Natural killer cell (primary cell): ENCODE results near the gene PPP5C. TPM values are rescaled to one million over a fixed set of nuclear protein-coding genes. Genes with fewer than 3 reads are reported as not detected.

ENCODE experiments used
- ATAC-seq, 3 donors: fragments of 150-1000 bp in 2 of 3; fragments of 200-7000 bp in 1 of 3; cut with Tn5 transposase; 1 replicate in 1 of 3; 2 replicates in 2 of 3; pipeline ENCODE4 v1.10.0; 2021; ENCODE audit warnings: mild to moderate bottlenecking in 2 of 3, moderate library complexity in 2 of 3
- DNase-seq, 2 donors: peaks; one replicate each; pipeline versions ENCODE4 v3.0.0 to v3.0.0-alpha.2; 2013 to 2021; ENCODE audit warnings: mixed read lengths in 1 of 2
- H3K27ac ChIP-seq: one replicate; pipeline ENCODE4 v1.5.1; 2013; ENCODE audit warnings: mild to moderate bottlenecking, low read length
- H3K27me3 ChIP-seq: one replicate; pipeline ENCODE4 v1.6.1; 2013; ENCODE audit warnings: low read length; ENCODE audit not compliant: control insufficient read depth, insufficient read depth
- H3K36me3 ChIP-seq: one replicate; pipeline ENCODE4 v1.6.1; 2013; ENCODE audit warnings: low read length; ENCODE audit not compliant: control insufficient read depth, insufficient read depth
- H3K4me1 ChIP-seq: one replicate; pipeline ENCODE4 v1.6.1; 2013; ENCODE audit warnings: low read length; ENCODE audit not compliant: control insufficient read depth, insufficient read depth
- H3K4me3 ChIP-seq: one replicate; pipeline ENCODE4 v1.5.1; 2013; ENCODE audit warnings: low read length
- H3K9me3 ChIP-seq: one replicate; pipeline ENCODE4 v1.6.1; 2013; ENCODE audit warnings: low read length; ENCODE audit not compliant: control insufficient read depth, insufficient read depth
- H3K27ac Mint-ChIP-seq, 2 donors: one replicate each; pipeline ENCODE4 v1.8.0; 2022; ENCODE audit warnings: mild to moderate bottlenecking in 2 of 2, mixed read lengths in 2 of 2, moderate library complexity in 1 of 2
- H3K27me3 Mint-ChIP-seq, 2 donors: one replicate each; pipeline ENCODE4 v1.8.0; 2022; ENCODE audit warnings: low read depth in 2 of 2, mixed read lengths in 2 of 2
- H3K36me3 Mint-ChIP-seq: one replicate; pipeline ENCODE4 v1.8.0; 2022; ENCODE audit warnings: mixed read lengths
- H3K4me1 Mint-ChIP-seq, 2 donors: one replicate each; pipeline ENCODE4 v1.8.0; 2022; ENCODE audit warnings: mixed read lengths in 2 of 2
- H3K4me3 Mint-ChIP-seq: one replicate; pipeline ENCODE4 v1.8.0; 2022; ENCODE audit warnings: mild to moderate bottlenecking, moderate library complexity, mixed read lengths
- H3K9me3 Mint-ChIP-seq, 2 donors: one replicate each; pipeline ENCODE4 v1.8.0; 2022; ENCODE audit warnings: mixed read lengths in 2 of 2
- WGBS: methylation state at CpG from one replicate; pipeline ENCODE4 v1.1.7; 2013; ENCODE audit warnings: missing lambda C conversion rate; ENCODE audit not compliant: insufficient coverage; 5-methylcytosine and 5-hydroxymethylcytosine counted together
- intact Hi-C: fragments of 100-400 bp; cut with micrococcal nuclease; formaldehyde crosslinking; loops from one replicate; pipeline ENCODE4 v1.14.2; 2022
- total RNA-seq, 4 donors: library from RNA; stranded (reverse); fragments of 120-200 nt in 1 of 4; gene quantifications; one replicate each; pipeline versions ENCODE4 v1.2.3 to v1.2.4, GENCODE V29; 2013 to 2022
- TF ChIP-seq, protein P1 (sequence below): fragments of 200-600 bp; IDR thresholded peaks from one replicate; pipeline ENCODE4 v1.8.0; 2022; ENCODE audit warnings: antibody characterized with exemption

PPP5C gene
- total RNA-seq, 3 donors from 2014 or later (not counting 1 experiment from before 2014, with no cell fraction given), result 95.4 to 106 (median 98.4) TPM

DNA sequence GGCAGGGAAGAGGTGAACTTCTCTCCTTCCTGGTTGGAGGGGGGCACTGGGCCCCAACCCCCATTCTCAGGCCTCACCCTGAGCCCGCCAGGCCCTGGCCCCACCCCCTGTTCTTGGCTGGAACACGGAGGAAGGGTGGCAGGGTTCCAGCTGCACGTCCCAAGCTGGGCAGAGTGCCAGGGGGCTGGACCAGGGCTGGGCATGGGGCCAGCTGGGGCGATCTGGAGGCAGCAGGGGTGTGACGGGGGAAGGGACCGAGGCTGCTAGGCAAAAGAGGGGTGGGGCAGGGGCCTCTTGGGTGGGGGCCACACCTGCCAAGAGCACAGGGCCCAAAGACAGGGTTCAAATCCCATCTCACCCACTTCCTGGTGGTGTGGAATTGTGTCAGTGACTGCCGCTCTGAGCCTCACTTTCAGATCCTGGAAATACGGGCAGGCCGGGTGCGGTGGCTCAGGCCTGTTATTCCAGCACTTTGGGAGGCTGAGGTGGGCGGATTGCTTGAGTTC, 47.8 kb upstream of the PPP5C start:
- peaks cover 19% of the 10 kb centered on the region for H3K27me3 ChIP-seq
- 28% methylated on average over 11 of the region's 11 CpGs for WGBS
- intact Hi-C loops, result no loop called here
- Mint-ChIP-seq H3K27ac (no peak overlapping the region), H3K27me3 (peaks cover 23 to 29% of the 10 kb centered on the region in 2 donors), H3K4me1 (peaks cover 0 to 6% of the 10 kb centered on the region in 2 donors), H3K36me3 (no peaks in the 10 kb centered on the region), H3K9me3 (no peaks in the 10 kb centered on the region), H3K4me3 (no peak overlapping the region)
- DNase-seq (no peak), ATAC-seq (no peak)
- H3K4me1 ChIP-seq, result no peaks in the 10 kb centered on the region
- no peaks in the 10 kb centered on the region for H3K9me3 ChIP-seq
- no peak overlapping the region for H3K27ac ChIP-seq
- no peak overlapping the region for H3K4me3 ChIP-seq
- TF ChIP-seq, protein P1, sequence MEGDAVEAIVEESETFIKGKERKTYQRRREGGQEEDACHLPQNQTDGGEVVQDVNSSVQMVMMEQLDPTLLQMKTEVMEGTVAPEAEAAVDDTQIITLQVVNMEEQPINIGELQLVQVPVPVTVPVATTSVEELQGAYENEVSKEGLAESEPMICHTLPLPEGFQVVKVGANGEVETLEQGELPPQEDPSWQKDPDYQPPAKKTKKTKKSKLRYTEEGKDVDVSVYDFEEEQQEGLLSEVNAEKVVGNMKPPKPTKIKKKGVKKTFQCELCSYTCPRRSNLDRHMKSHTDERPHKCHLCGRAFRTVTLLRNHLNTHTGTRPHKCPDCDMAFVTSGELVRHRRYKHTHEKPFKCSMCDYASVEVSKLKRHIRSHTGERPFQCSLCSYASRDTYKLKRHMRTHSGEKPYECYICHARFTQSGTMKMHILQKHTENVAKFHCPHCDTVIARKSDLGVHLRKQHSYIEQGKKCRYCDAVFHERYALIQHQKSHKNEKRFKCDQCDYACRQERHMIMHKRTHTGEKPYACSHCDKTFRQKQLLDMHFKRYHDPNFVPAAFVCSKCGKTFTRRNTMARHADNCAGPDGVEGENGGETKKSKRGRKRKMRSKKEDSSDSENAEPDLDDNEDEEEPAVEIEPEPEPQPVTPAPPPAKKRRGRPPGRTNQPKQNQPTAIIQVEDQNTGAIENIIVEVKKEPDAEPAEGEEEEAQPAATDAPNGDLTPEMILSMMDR, result no peak
- H3K36me3 ChIP-seq, result no peaks in the 10 kb centered on the region

DNA sequence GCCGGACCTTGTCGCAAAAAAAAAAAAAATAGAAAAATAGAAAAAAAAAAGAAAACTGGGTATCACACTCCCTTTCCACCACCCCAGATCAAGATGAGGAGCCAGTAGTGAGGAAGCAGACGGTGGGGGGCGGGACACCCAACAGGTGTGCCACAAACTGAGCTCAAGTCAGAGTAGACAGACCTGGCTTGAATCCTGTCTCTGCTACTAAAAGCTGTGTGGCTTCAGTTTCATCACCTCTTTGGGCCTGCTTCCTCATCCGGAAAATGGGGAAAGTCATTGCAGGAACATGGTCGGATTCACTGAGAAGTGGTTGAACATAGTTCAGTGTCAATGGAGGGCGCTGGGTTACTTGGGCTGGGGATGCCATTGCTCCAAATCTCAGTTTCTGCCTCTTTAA, 47.2 kb upstream of the PPP5C start:
- Histone ChIP-seq H3K27me3 (peaks cover 19% of the 10 kb centered on the region), H3K4me3 (no peak overlapping the region), H3K9me3 (no peaks in the 10 kb centered on the region), H3K27ac (no peak overlapping the region), H3K4me1 (no peaks in the 10 kb centered on the region), H3K36me3 (no peaks in the 10 kb centered on the region)
- Mint-ChIP-seq H3K27ac (no peak overlapping the region), H3K4me1 (peaks cover 0 to 6% of the 10 kb centered on the region in 2 donors), H3K4me3 (no peak overlapping the region), H3K36me3 (no peaks in the 10 kb centered on the region), H3K27me3 (peaks cover 18 to 23% of the 10 kb centered on the region in 2 donors), H3K9me3 (no peaks in the 10 kb centered on the region)
- ATAC-seq (no peak), DNase-seq (no peak)
- intact Hi-C loops, result no loop called here
- TF ChIP-seq, protein P1, result no peak
- 83% methylated on average over 5 of the region's 7 CpGs for WGBS

DNA sequence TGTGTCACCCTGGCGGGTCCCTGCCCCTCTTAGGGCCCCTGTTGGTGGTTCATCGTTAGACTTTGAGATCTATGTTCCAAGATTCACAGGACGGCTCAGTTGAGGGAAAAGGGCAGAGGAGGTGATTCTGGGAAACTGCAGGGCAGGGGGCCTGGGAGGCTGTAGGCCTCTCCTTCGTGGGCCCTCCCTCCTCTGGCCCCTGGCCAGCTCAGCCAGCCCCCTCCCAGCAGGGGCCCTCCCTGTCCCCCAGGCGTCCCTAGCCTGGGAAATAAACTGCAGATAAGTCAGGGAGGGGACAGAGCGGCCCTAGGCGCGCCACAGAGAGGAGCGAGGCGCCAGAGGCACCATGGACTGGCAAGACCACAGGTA, 43.6 kb upstream of the PPP5C start:
- Mint-ChIP-seq H3K4me1 (peaks cover 0 to 6% of the 10 kb centered on the region in 2 donors), H3K9me3 (peaks cover 2 to 5% of the 10 kb centered on the region in 2 donors), H3K27ac (no peak overlapping the region), H3K27me3 (peaks cover 0 to 3% of the 10 kb centered on the region in 2 donors), H3K4me3 (no peak overlapping the region), H3K36me3 (no peaks in the 10 kb centered on the region)
- Histone ChIP-seq H3K36me3 (no peaks in the 10 kb centered on the region), H3K27me3 (peaks cover 2% of the 10 kb centered on the region), H3K4me1 (no peaks in the 10 kb centered on the region), H3K9me3 (peaks cover 5% of the 10 kb centered on the region), H3K27ac (no peak overlapping the region), H3K4me3 (no peak overlapping the region)
- DNase-seq, result no peak
- ATAC-seq, result no peak
- 90% methylated on average over 10 of the region's 10 CpGs for WGBS
- TF ChIP-seq, protein P1, result no peak
- intact Hi-C loops, result no loop called here
